Fibroblast of lung (primary cell): Measurements from ENCODE around the gene CD83. TPM values are rescaled to one million over a fixed set of nuclear protein-coding genes. Genes with fewer than 3 reads are reported as not detected.

Experiments used
- DNase-seq, 2 donors: peaks; one replicate each; pipeline versions ENCODE4 v3.0.0 to v3.0.0-alpha.2; 2010; ENCODE audit warnings: low read depth in 2 of 2
- H2AFZ ChIP-seq: 2 replicates; pipeline ENCODE4 v1.5.1; 2012; ENCODE audit warnings: low read length, control low read depth, inconsistent platforms
- H3K27ac ChIP-seq: 2 replicates; pipeline ENCODE4 v1.5.1; 2011; ENCODE audit warnings: low read length, control low read depth; ENCODE audit not compliant: insufficient read depth
- H3K27me3 ChIP-seq: 2 replicates; pipeline ENCODE4 v1.5.1; 2011; ENCODE audit warnings: mild to moderate bottlenecking, low read length; ENCODE audit not compliant: control insufficient read depth, insufficient read depth
- H3K36me3 ChIP-seq: 2 replicates; pipeline ENCODE4 v1.5.1; 2011; ENCODE audit warnings: low read length; ENCODE audit not compliant: control insufficient read depth, insufficient read depth
- H3K4me1 ChIP-seq: 2 replicates; pipeline ENCODE4 v1.5.1; 2011; ENCODE audit warnings: low read length; ENCODE audit not compliant: control insufficient read depth, insufficient read depth; ENCODE audit errors: extremely low read depth
- H3K4me2 ChIP-seq: 2 replicates; pipeline ENCODE4 v1.5.1; 2011; ENCODE audit warnings: low read length, control low read depth; ENCODE audit not compliant: insufficient read depth; ENCODE audit errors: extremely low read depth
- H3K4me3 ChIP-seq, 4 experiments: fragments of 200-600 bp in 1 of 4; sonication (generic) in 1 of 4; replicated peaks in 1 of 4; 2 replicates each; pipeline ENCODE4 v1.5.1; 2011 to 2016; ENCODE audit warnings: low read length in 4 of 4, low read depth in 3 of 4, mild to moderate bottlenecking in 3 of 4, control low read depth in 2 of 4, inconsistent platforms in 1 of 4, mixed read lengths in 1 of 4; ENCODE audit not compliant: insufficient read depth in 1 of 4; ENCODE audit errors: control extremely low read depth in 1 of 4
- H3K79me2 ChIP-seq: 2 replicates; pipeline ENCODE4 v1.5.1; 2012; ENCODE audit warnings: mild to moderate bottlenecking, low read length, inconsistent platforms; ENCODE audit not compliant: control insufficient read depth, insufficient read depth
- H3K9ac ChIP-seq: 2 replicates; pipeline ENCODE4 v1.5.1; 2011; ENCODE audit warnings: mild to moderate bottlenecking, low read length, control low read depth; ENCODE audit not compliant: insufficient read depth
- H3K9me3 ChIP-seq: 2 replicates; pipeline ENCODE4 v1.5.1; 2012; ENCODE audit warnings: low read depth, low read length; ENCODE audit not compliant: control insufficient read depth, insufficient read depth
- H4K20me1 ChIP-seq: 2 replicates; pipeline ENCODE4 v1.5.1; 2011; ENCODE audit warnings: low read length; ENCODE audit not compliant: control insufficient read depth, insufficient read depth; ENCODE audit errors: extremely low read depth
- EZH2 ChIP-seq: IDR thresholded peaks from 2 replicates; pipeline ENCODE4 v1.5.1; 2012; ENCODE audit warnings: low read length, control low read depth, mild to moderate bottlenecking; ENCODE audit errors: missing control alignments
- polyA plus RNA-seq, 2 donors: library from polyadenylated mRNA; depleted of rRNA in 1 of 2; stranded (reverse) in 1 of 2; unstranded in 1 of 2; fragments of >200 nt; gene quantifications; 2 replicates each; pipeline ENCODE4 v1.2.1, GENCODE V29; 2011 to 2012; ENCODE audit warnings: missing spikeins in 1 of 2
- total RNA-seq: library from RNA; depleted of rRNA; stranded (reverse); fragments of >200 nt; gene quantifications from 2 replicates; pipeline ENCODE4 v1.2.1, GENCODE V29; 2014
- TF ChIP-seq, protein P1 (sequence below), 2 donors: IDR thresholded peaks in 1 of 2; conservative IDR thresholded peaks in 1 of 2; 1 replicate in 1 of 2; 2 replicates in 1 of 2; pipeline ENCODE4 v1.5.1; 2011 to 2012; ENCODE audit warnings: low read length in 2 of 2, control low read depth in 1 of 2, inconsistent platforms in 1 of 2, low read depth in 1 of 2, mild to moderate bottlenecking in 1 of 2

CD83 gene
- total and polyA plus RNA-seq, 2 donors (not counting 1 experiment from before 2014, with no cell fraction given), result 2.1 to 5.0 TPM

DNA sequence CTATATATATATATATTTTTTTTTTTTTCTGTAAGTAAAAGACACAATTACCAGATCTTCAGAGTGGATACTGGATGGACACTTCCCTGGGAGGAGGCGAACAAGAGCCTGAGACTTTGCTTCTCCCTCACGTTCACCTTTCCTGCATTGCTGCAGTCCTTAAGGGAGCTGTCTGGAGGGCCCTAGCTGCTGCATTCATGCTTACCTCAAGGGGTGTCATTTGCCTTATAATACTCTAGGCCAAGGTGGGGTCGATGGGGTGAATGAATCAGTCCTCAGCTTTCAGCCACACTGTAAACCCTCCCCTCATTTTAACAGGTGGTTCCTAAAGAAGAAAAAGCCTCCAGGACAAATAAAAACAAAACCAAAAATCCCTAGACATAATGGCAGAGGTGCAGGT lies 34.8 kb upstream of the CD83 start:
- no peak for DNase-seq
- H3K79me2 ChIP-seq, result no peaks in the 10 kb centered on the region
- no peaks in the 10 kb centered on the region for H4K20me1 ChIP-seq
- no peaks in the 10 kb centered on the region for H3K9me3 ChIP-seq
- no peak overlapping the region for H3K9ac ChIP-seq
- TF ChIP-seq, protein P1, sequence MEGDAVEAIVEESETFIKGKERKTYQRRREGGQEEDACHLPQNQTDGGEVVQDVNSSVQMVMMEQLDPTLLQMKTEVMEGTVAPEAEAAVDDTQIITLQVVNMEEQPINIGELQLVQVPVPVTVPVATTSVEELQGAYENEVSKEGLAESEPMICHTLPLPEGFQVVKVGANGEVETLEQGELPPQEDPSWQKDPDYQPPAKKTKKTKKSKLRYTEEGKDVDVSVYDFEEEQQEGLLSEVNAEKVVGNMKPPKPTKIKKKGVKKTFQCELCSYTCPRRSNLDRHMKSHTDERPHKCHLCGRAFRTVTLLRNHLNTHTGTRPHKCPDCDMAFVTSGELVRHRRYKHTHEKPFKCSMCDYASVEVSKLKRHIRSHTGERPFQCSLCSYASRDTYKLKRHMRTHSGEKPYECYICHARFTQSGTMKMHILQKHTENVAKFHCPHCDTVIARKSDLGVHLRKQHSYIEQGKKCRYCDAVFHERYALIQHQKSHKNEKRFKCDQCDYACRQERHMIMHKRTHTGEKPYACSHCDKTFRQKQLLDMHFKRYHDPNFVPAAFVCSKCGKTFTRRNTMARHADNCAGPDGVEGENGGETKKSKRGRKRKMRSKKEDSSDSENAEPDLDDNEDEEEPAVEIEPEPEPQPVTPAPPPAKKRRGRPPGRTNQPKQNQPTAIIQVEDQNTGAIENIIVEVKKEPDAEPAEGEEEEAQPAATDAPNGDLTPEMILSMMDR (conservative IDR thresholded peaks at IDR 0.05 in 1 of 2, IDR thresholded peaks at IDR 0.05 in 1 of 2; ENCODE audit: low read depth in 1 of 2, low read length in 2 of 2), result no peak
- no peak for TF ChIP-seq EZH2
- no peak overlapping the region for H2AFZ ChIP-seq
- no peaks in the 10 kb centered on the region for H3K4me1 ChIP-seq
- H3K4me2 ChIP-seq, result no peak overlapping the region
- peaks cover 4% of the 10 kb centered on the region for H3K27me3 ChIP-seq
- no peaks in the 10 kb centered on the region for H3K36me3 ChIP-seq
- no peak overlapping the region for H3K27ac ChIP-seq
- H3K4me3 ChIP-seq, result no peak overlapping the region

GRCh38 chr6:14083262-14083661 lies 34.3 kb upstream of the CD83 start:
- Histone ChIP-seq H3K4me1 (no peaks in the 10 kb centered on the region), H3K4me3 (no peak overlapping the region), H3K36me3 (no peaks in the 10 kb centered on the region), H3K9me3 (no peaks in the 10 kb centered on the region), H3K9ac (no peak overlapping the region), H3K4me2 (no peak overlapping the region), H3K79me2 (no peaks in the 10 kb centered on the region), H2AFZ (no peak overlapping the region), H4K20me1 (no peaks in the 10 kb centered on the region), H3K27me3 (peaks cover 4% of the 10 kb centered on the region), H3K27ac (no peak overlapping the region)
- DNase-seq, result no peak
- TF ChIP-seq, protein P1 (conservative IDR thresholded peaks at IDR 0.05 in 1 of 2, IDR thresholded peaks at IDR 0.05 in 1 of 2; ENCODE audit: low read depth in 1 of 2, low read length in 2 of 2), result no peak
- no peak for TF ChIP-seq EZH2

- H3K36me3 ChIP-seq, result no peaks in the 10 kb centered on the region
- no peaks in the 10 kb centered on the region for H4K20me1 ChIP-seq
- H3K27me3 ChIP-seq, result peaks cover 4% of the 10 kb centered on the region
- no peaks in the 10 kb centered on the region for H3K79me2 ChIP-seq
- H3K27ac ChIP-seq, result no peak overlapping the region
- no peak for DNase-seq
- H3K9ac ChIP-seq, result no peak overlapping the region
- H2AFZ ChIP-seq, result no peak overlapping the region
- no peak overlapping the region for H3K4me2 ChIP-seq
- no peak overlapping the region for H3K4me3 ChIP-seq
- no peaks in the 10 kb centered on the region for H3K9me3 ChIP-seq
- H3K4me1 ChIP-seq, result no peaks in the 10 kb centered on the region
- TF ChIP-seq EZH2, result no peak
- TF ChIP-seq, protein P1 (conservative IDR thresholded peaks at IDR 0.05 in 1 of 2, IDR thresholded peaks at IDR 0.05 in 1 of 2; ENCODE audit: low read depth in 1 of 2, low read length in 2 of 2), result no peak
Measured at GRCh38 chr6:14083751-14084150, 33.8 kb upstream of the CD83 start.
